ENCODE measurements around the gene GFER. TPM values are rescaled to one million over a fixed set of nuclear protein-coding genes. Genes with fewer than 3 reads are reported as not detected.
A peak's percentile ranks its signal among the peaks of the same experiment; 100 is the strongest.
"Not testable (repeated sequence)": the region's sequence is repeated elsewhere in the genome, so short reads cannot be mapped to it uniquely, and the experiment has no call there.

Gene GFER
- total and polyA plus RNA-seq, 5 donors: 19.6 to 31.7 (median 22.4) TPM

- DNase-seq (no peak), ATAC-seq (no peak)
- Histone ChIP-seq H3K9me3 (ENCODE audit: control insufficient read depth, low read length) (no peaks in the 10 kb centered on the region), H3K4me3 (ENCODE audit: low read length) (peak overlapping the region; percentile 94), H3K4me1 (ENCODE audit: control insufficient read depth, insufficient read depth, low read length) (peaks cover 2% of the 10 kb centered on the region), H3K27me3 (ENCODE audit: control insufficient read depth, insufficient read depth) (no peaks in the 10 kb centered on the region), H3K27ac (ENCODE audit: low read length) (peak overlapping the region; percentile 40)
- intact Hi-C loops (cut with DNase I): no loop called here
- WGBS: 74% methylated on average over 11 of the region's 11 CpGs
Measured at GRCh38 chr16:2030036-2030435, 46.0 kb downstream of the GFER start.

GRCh38 chr16:2031081-2031577 is 47.1 kb downstream of the GFER start:
- WGBS: 61% methylated on average over 11 of the region's 11 CpGs
- H3K4me1 ChIP-seq (ENCODE audit: control insufficient read depth, insufficient read depth, low read length): peaks cover 2% of the 10 kb centered on the region
- DNase-seq (peak; percentile 81 to 87 (median 86)), ATAC-seq (peak; percentile 34 to 58)
- no peaks in the 10 kb centered on the region for H3K27me3 ChIP-seq (ENCODE audit: control insufficient read depth, insufficient read depth)
- H3K4me3 ChIP-seq (ENCODE audit: low read length): no peak overlapping the region
- no peaks in the 10 kb centered on the region for H3K9me3 ChIP-seq (ENCODE audit: control insufficient read depth, low read length)
- peak overlapping the region; percentile 55 for H3K27ac ChIP-seq (ENCODE audit: low read length)
- intact Hi-C loops (cut with DNase I): no loop called here

- 47% methylated on average over 15 of the region's 15 CpGs for WGBS
- Histone ChIP-seq H3K4me1 (ENCODE audit: control insufficient read depth, insufficient read depth, low read length) (peaks cover 2% of the 10 kb centered on the region), H3K4me3 (ENCODE audit: low read length) (no peak overlapping the region), H3K9me3 (ENCODE audit: control insufficient read depth, low read length) (no peaks in the 10 kb centered on the region), H3K27ac (ENCODE audit: low read length) (peak overlapping the region; percentile 85), H3K27me3 (ENCODE audit: control insufficient read depth, insufficient read depth) (no peaks in the 10 kb centered on the region)
- DNase-seq (peak in 2 of 3 donors; percentile 69 to 78), ATAC-seq (peak; percentile 3 to 42)
- intact Hi-C loops (cut with DNase I): no loop called here
Measured at GRCh38 chr16:2032285-2033056, 48.5 kb downstream of the GFER start.

- H3K4me3 ChIP-seq (ENCODE audit: low read length): peak overlapping the region; percentile 51
- H3K27ac ChIP-seq (ENCODE audit: low read length): peak overlapping the region; percentile 85
- intact Hi-C loops (cut with DNase I): no loop called here
- no peaks in the 10 kb centered on the region for H3K27me3 ChIP-seq (ENCODE audit: control insufficient read depth, insufficient read depth)
- peaks cover 2% of the 10 kb centered on the region for H3K4me1 ChIP-seq (ENCODE audit: control insufficient read depth, insufficient read depth, low read length)
- DNase-seq (peak; percentile 85 to 89 (median 88)), ATAC-seq (peak; percentile 53 to 68)
- 20% methylated on average over 37 of the region's 37 CpGs for WGBS
- H3K9me3 ChIP-seq (ENCODE audit: control insufficient read depth, low read length): no peaks in the 10 kb centered on the region
Measured at GRCh38 chr16:2033057-2033908, 49.3 kb downstream of the GFER start.

GRCh38 chr16:2033909-2034695 is 50.1 kb downstream of the GFER start:
- H3K27me3 ChIP-seq (ENCODE audit: control insufficient read depth, insufficient read depth); intact Hi-C loops (cut with DNase I); ATAC-seq; H3K4me1 ChIP-seq (ENCODE audit: control insufficient read depth, insufficient read depth, low read length); H3K9me3 ChIP-seq (ENCODE audit: control insufficient read depth, low read length): not testable (repeated sequence)
- H3K4me3 ChIP-seq (ENCODE audit: low read length): peak overlapping the region; percentile 51
- H3K27ac ChIP-seq (ENCODE audit: low read length): peak overlapping the region; percentile 85
- peak in 1 of 3 donors; percentile 72 for DNase-seq
- 35% methylated on average over 15 of the region's 32 CpGs for WGBS

- DNase-seq: peak in 2 of 3 donors; percentile 74 to 76
Measured at GRCh38 chr16:2034696-2035430, 50.9 kb downstream of the GFER start.

GRCh38 chr16:2035431-2036199 is 51.6 kb downstream of the GFER start:
- Histone ChIP-seq H3K27me3 (ENCODE audit: control insufficient read depth, insufficient read depth) (no peaks in the 10 kb centered on the region), H3K4me3 (ENCODE audit: low read length) (peak overlapping the region; percentile 33), H3K27ac (ENCODE audit: low read length) (peak overlapping the region; percentile 88), H3K4me1 (ENCODE audit: control insufficient read depth, insufficient read depth, low read length) (peaks cover 10% of the 10 kb centered on the region), H3K9me3 (ENCODE audit: control insufficient read depth, low read length) (no peaks in the 10 kb centered on the region)
- 28% methylated on average over 34 of the region's 34 CpGs for WGBS
- ATAC-seq (peak in 1 of 2 donors; percentile 12), DNase-seq (peak; percentile 75 to 93 (median 90))
- intact Hi-C loops (cut with DNase I): no loop called here

More at GRCh38 chr16:2034696-2035430, 50.9 kb downstream of the GFER start:
- no peak for ATAC-seq
- Histone ChIP-seq H3K9me3 (ENCODE audit: control insufficient read depth, low read length) (no peaks in the 10 kb centered on the region), H3K27me3 (ENCODE audit: control insufficient read depth, insufficient read depth) (no peaks in the 10 kb centered on the region), H3K27ac (ENCODE audit: low read length) (peak overlapping the region; percentile 88), H3K4me3 (ENCODE audit: low read length) (peak overlapping the region; percentile 33), H3K4me1 (ENCODE audit: control insufficient read depth, insufficient read depth, low read length) (peaks cover 5% of the 10 kb centered on the region)
- intact Hi-C loops (cut with DNase I): no loop called here
- 53% methylated on average over 17 of the region's 17 CpGs for WGBS

- ATAC-seq (no peak), DNase-seq (peak in 2 of 3 donors; percentile 71 to 74)
- Histone ChIP-seq H3K27me3 (ENCODE audit: control insufficient read depth, insufficient read depth) (no peaks in the 10 kb centered on the region), H3K4me1 (ENCODE audit: control insufficient read depth, insufficient read depth, low read length) (peaks cover 10% of the 10 kb centered on the region), H3K4me3 (ENCODE audit: low read length) (peak overlapping the region; percentile 33), H3K27ac (ENCODE audit: low read length) (peak overlapping the region; percentile 88), H3K9me3 (ENCODE audit: control insufficient read depth, low read length) (no peaks in the 10 kb centered on the region)
- 70% methylated on average over 47 of the region's 47 CpGs for WGBS
- intact Hi-C loops (cut with DNase I): no loop called here
Measured at GRCh38 chr16:2036200-2036966, 52.4 kb downstream of the GFER start.

GRCh38 chr16:2037115-2037514 is 53.1 kb downstream of the GFER start:
- Histone ChIP-seq H3K9me3 (ENCODE audit: control insufficient read depth, low read length) (no peaks in the 10 kb centered on the region), H3K4me1 (ENCODE audit: control insufficient read depth, insufficient read depth, low read length) (peaks cover 10% of the 10 kb centered on the region), H3K27ac (ENCODE audit: low read length) (no peak overlapping the region), H3K4me3 (ENCODE audit: low read length) (no peak overlapping the region), H3K27me3 (ENCODE audit: control insufficient read depth, insufficient read depth) (no peaks in the 10 kb centered on the region)
- ATAC-seq: no peak
- WGBS: 81% methylated on average over 15 of the region's 15 CpGs
- DNase-seq: no peak
- intact Hi-C loops (cut with DNase I): no loop called here

Measured in right cardiac atrium (tissue), 5 donors.